Fibroblast of lung (primary cell): ENCODE measurements around the gene CCR1. TPM values are rescaled to one million over a fixed set of nuclear protein-coding genes. Genes with fewer than 3 reads are reported as not detected.

Source experiments
- DNase-seq, 2 donors: peaks; one replicate each; pipeline versions ENCODE4 v3.0.0 to v3.0.0-alpha.2; 2010; ENCODE audit warnings: low read depth in 2 of 2
- H2AFZ ChIP-seq: 2 replicates; pipeline ENCODE4 v1.5.1; 2012; ENCODE audit warnings: low read length, control low read depth, inconsistent platforms
- H3K27ac ChIP-seq: 2 replicates; pipeline ENCODE4 v1.5.1; 2011; ENCODE audit warnings: low read length, control low read depth; ENCODE audit not compliant: insufficient read depth
- H3K27me3 ChIP-seq: 2 replicates; pipeline ENCODE4 v1.5.1; 2011; ENCODE audit warnings: mild to moderate bottlenecking, low read length; ENCODE audit not compliant: control insufficient read depth, insufficient read depth
- H3K36me3 ChIP-seq: 2 replicates; pipeline ENCODE4 v1.5.1; 2011; ENCODE audit warnings: low read length; ENCODE audit not compliant: control insufficient read depth, insufficient read depth
- H3K4me1 ChIP-seq: 2 replicates; pipeline ENCODE4 v1.5.1; 2011; ENCODE audit warnings: low read length; ENCODE audit not compliant: control insufficient read depth, insufficient read depth; ENCODE audit errors: extremely low read depth
- H3K4me2 ChIP-seq: 2 replicates; pipeline ENCODE4 v1.5.1; 2011; ENCODE audit warnings: low read length, control low read depth; ENCODE audit not compliant: insufficient read depth; ENCODE audit errors: extremely low read depth
- H3K4me3 ChIP-seq, 4 experiments: fragments of 200-600 bp in 1 of 4; sonication (generic) in 1 of 4; replicated peaks in 1 of 4; 2 replicates each; pipeline ENCODE4 v1.5.1; 2011 to 2016; ENCODE audit warnings: low read length in 4 of 4, low read depth in 3 of 4, mild to moderate bottlenecking in 3 of 4, control low read depth in 2 of 4, inconsistent platforms in 1 of 4, mixed read lengths in 1 of 4; ENCODE audit not compliant: insufficient read depth in 1 of 4; ENCODE audit errors: control extremely low read depth in 1 of 4
- H3K79me2 ChIP-seq: 2 replicates; pipeline ENCODE4 v1.5.1; 2012; ENCODE audit warnings: mild to moderate bottlenecking, low read length, inconsistent platforms; ENCODE audit not compliant: control insufficient read depth, insufficient read depth
- H3K9ac ChIP-seq: 2 replicates; pipeline ENCODE4 v1.5.1; 2011; ENCODE audit warnings: mild to moderate bottlenecking, low read length, control low read depth; ENCODE audit not compliant: insufficient read depth
- H3K9me3 ChIP-seq: 2 replicates; pipeline ENCODE4 v1.5.1; 2012; ENCODE audit warnings: low read depth, low read length; ENCODE audit not compliant: control insufficient read depth, insufficient read depth
- H4K20me1 ChIP-seq: 2 replicates; pipeline ENCODE4 v1.5.1; 2011; ENCODE audit warnings: low read length; ENCODE audit not compliant: control insufficient read depth, insufficient read depth; ENCODE audit errors: extremely low read depth
- CTCF ChIP-seq, 2 donors: IDR thresholded peaks in 1 of 2; conservative IDR thresholded peaks in 1 of 2; 1 replicate in 1 of 2; 2 replicates in 1 of 2; pipeline ENCODE4 v1.5.1; 2011 to 2012; ENCODE audit warnings: low read length in 2 of 2, control low read depth in 1 of 2, inconsistent platforms in 1 of 2, low read depth in 1 of 2, mild to moderate bottlenecking in 1 of 2
- EZH2 ChIP-seq: IDR thresholded peaks from 2 replicates; pipeline ENCODE4 v1.5.1; 2012; ENCODE audit warnings: low read length, control low read depth, mild to moderate bottlenecking; ENCODE audit errors: missing control alignments
- polyA plus RNA-seq, 2 donors: library from polyadenylated mRNA; depleted of rRNA in 1 of 2; stranded (reverse) in 1 of 2; unstranded in 1 of 2; fragments of >200 nt; gene quantifications; 2 replicates each; pipeline ENCODE4 v1.2.1, GENCODE V29; 2011 to 2012; ENCODE audit warnings: missing spikeins in 1 of 2
- total RNA-seq: library from RNA; depleted of rRNA; stranded (reverse); fragments of >200 nt; gene quantifications from 2 replicates; pipeline ENCODE4 v1.2.1, GENCODE V29; 2014

Gene CCR1
- total and polyA plus RNA-seq, 2 donors (not counting 1 experiment from before 2014, with no cell fraction given), result 6.6 to 9.9 TPM

DNA sequence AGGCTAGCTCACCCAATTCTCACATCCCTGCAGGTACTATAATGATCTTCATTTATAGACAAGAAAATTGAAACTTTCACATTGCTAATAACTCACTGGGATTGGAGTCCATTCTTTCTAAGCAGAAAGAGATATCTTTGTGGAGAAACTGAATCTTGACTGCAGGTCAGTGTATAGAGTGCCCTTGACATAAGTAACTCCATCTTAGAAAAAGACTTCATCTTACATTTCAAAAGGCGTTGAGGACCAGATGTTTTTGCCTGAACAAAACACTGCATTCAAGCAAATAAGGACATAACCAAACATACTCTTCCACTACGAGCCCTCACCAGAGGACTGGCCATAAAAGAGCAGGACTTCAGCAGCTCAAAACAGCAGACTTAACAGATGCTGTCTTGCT, 27.3 kb upstream of the CCR1 start:
- Histone ChIP-seq H3K27ac (no peak overlapping the region), H3K4me3 (no peak overlapping the region), H3K36me3 (no peaks in the 10 kb centered on the region), H3K9me3 (no peaks in the 10 kb centered on the region), H4K20me1 (no peaks in the 10 kb centered on the region), H3K4me2 (no peak overlapping the region), H3K9ac (no peak overlapping the region), H3K79me2 (no peaks in the 10 kb centered on the region), H3K4me1 (no peaks in the 10 kb centered on the region), H3K27me3 (no peaks in the 10 kb centered on the region), H2AFZ (no peak overlapping the region)
- TF ChIP-seq CTCF (conservative IDR thresholded peaks at IDR 0.05 in 1 of 2, IDR thresholded peaks at IDR 0.05 in 1 of 2; ENCODE audit: low read depth in 1 of 2, low read length in 2 of 2) (no peak), EZH2 (no peak)
- DNase-seq, result no peak

DNA sequence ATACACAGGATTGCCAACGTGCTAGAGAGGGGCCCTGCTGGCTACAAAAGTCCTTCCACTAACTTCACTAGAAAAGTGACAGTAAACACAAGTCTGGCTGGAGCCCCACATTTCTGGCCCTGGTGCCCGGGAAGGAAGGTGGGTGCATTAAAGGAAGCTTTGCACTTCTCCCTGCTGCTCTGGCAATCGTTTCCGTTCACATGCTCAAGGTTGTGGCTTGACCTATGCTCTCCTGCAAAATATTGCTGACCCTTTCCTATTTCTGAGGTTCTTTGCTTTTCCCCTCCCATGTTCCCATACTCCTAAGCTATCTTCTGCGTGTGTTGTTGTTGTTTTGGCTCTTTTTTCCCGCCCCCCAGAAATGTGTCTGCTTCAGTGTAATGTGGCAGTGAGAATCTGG, 25.1 kb upstream of the CCR1 start:
- Histone ChIP-seq H3K36me3 (no peaks in the 10 kb centered on the region), H3K27me3 (no peaks in the 10 kb centered on the region), H2AFZ (no peak overlapping the region), H3K9ac (no peak overlapping the region), H3K4me2 (no peak overlapping the region), H3K79me2 (no peaks in the 10 kb centered on the region), H3K9me3 (no peaks in the 10 kb centered on the region), H3K4me1 (no peaks in the 10 kb centered on the region), H3K27ac (no peak overlapping the region), H4K20me1 (no peaks in the 10 kb centered on the region), H3K4me3 (no peak overlapping the region)
- TF ChIP-seq CTCF (conservative IDR thresholded peaks at IDR 0.05 in 1 of 2, IDR thresholded peaks at IDR 0.05 in 1 of 2; ENCODE audit: low read depth in 1 of 2, low read length in 2 of 2) (no peak), EZH2 (no peak)
- DNase-seq, result no peak

DNA sequence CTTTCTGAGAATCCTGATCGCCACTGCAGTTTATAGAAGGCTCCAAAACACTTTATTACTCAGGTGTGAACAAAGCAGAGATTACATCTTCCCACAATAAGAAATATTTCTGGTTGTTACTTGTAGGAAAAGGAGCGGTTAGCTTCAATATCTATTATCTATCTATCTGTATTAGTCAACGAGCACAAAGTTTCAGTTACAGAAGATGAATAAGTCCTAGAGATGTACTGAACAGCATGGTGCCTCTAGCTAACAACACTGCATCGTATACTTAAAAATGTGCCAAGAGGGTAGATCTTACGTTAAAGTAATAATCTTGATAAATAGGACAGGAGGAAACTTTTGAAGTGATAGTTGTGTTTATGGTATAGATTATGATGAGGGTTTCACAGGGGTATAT, 23.2 kb upstream of the CCR1 start:
- no peaks in the 10 kb centered on the region for H3K27me3 ChIP-seq
- no peak overlapping the region for H3K4me3 ChIP-seq
- H3K27ac ChIP-seq, result no peak overlapping the region
- no peaks in the 10 kb centered on the region for H3K4me1 ChIP-seq
- no peaks in the 10 kb centered on the region for H3K36me3 ChIP-seq
- H3K79me2 ChIP-seq, result no peaks in the 10 kb centered on the region
- no peak for TF ChIP-seq EZH2
- no peak for TF ChIP-seq CTCF (conservative IDR thresholded peaks at IDR 0.05 in 1 of 2, IDR thresholded peaks at IDR 0.05 in 1 of 2; ENCODE audit: low read depth in 1 of 2, low read length in 2 of 2)
- no peaks in the 10 kb centered on the region for H3K9me3 ChIP-seq
- H4K20me1 ChIP-seq, result no peaks in the 10 kb centered on the region
- H3K4me2 ChIP-seq, result no peak overlapping the region
- no peak overlapping the region for H2AFZ ChIP-seq
- H3K9ac ChIP-seq, result no peak overlapping the region
- no peak for DNase-seq
